Activated CD8-positive, alpha-beta memory T cell treated with anti-CD3 and anti-CD28 coated beads, Interleukin-2, amount 50 U/mL, for 1 hour (primary cell): ENCODE results near the gene TMEM120A.

ENCODE experiments used
- DNase-seq: peaks from one replicate; pipeline ENCODE4 v3.0.0-alpha.2; 2020; ENCODE audit errors: extremely low read depth

TMEM120A gene

GRCh38 chr7:75957021-75957736 lies 37.2 kb downstream of the TMEM120A start:
- DNase-seq = no peak

GRCh38 chr7:75955331-75955955 lies 39.0 kb downstream of the TMEM120A start:
- no peak for DNase-seq

DNA sequence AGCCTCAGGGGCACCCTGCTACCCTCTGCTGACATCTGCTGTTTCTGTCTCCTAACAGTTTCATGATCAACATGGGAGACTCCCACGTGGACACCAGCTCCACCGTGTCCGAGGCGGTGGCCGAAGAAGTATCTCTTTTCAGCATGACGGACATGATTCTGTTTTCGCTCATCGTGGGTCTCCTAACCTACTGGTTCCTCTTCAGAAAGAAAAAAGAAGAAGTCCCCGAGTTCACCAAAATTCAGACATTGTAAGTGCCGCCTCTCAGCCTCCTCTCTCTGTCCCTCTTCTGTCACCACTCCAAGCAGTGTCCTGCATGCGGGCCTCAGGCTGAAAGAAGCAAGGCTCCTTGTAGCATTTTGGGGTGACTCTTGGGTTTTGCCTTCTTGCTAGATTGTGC lies 40.5 kb downstream of the TMEM120A start:
- no peak for DNase-seq

GRCh38 chr7:75953431-75953830 lies 41.0 kb downstream of the TMEM120A start:
- DNase-seq = no peak

GRCh38 chr7:75951506-75951905 lies 42.9 kb downstream of the TMEM120A start:
- DNase-seq = no peak

GRCh38 chr7:75950111-75950681 lies 44.2 kb downstream of the TMEM120A start:
- no peak for DNase-seq

DNA sequence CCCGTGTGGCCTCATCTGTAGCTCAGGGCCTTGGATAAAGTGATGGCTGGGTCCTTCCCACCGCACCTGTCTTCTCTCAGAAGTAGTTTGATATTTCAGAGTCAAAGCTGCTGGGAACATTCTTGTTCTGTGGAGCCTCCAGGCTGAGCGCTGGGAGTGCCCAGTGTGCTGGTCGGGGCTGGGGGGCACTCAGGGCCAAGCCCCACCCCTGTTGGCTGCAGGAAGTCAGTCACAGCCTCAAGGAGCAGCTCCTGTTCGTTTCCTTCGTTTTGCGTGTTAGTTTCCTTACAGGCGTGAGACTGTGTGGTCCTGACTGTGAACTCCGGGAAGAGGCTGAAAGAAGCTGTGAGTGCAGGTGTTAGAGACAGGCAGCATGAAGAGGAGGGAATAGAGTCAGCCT lies 46.2 kb downstream of the TMEM120A start:
- DNase-seq = no peak

DNA sequence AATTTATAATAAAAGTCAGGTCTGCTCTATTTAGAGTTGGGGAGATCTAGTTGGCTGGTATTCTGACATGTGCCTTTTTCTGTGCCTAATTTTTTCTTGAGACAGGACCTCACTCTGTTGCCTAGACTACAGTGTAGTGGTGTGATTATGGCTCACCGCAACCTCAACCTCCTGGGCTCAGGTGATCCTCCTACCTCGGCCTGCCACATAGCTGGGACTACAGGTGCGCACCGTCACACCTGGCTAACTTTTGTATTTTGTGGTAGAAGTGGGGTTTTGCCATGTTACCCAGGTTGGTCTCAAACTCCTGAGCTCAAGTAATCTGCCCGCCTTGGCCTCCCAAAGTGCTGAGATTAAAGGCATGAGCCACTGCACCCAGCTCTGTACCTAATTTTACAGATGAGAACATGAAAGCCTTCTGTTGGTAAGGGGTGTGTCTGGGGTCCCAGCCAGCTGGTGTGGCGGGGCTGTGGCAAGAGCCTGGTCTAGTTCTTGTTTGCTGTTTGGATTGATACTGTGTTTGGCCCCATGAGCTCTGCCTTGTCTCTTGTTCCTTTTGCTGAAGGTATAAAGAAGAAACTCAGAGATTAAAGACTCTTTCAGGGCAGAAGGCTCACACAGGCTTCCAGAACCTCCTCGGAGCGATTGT lies 48.1 kb downstream of the TMEM120A start:
- DNase-seq = no peak

- no peak for DNase-seq
Measured at GRCh38 chr7:75945297-75946168, 48.9 kb downstream of the TMEM120A start.

- no peak for DNase-seq
Measured at GRCh38 chr7:75944507-75944906, 49.9 kb downstream of the TMEM120A start.

DNA sequence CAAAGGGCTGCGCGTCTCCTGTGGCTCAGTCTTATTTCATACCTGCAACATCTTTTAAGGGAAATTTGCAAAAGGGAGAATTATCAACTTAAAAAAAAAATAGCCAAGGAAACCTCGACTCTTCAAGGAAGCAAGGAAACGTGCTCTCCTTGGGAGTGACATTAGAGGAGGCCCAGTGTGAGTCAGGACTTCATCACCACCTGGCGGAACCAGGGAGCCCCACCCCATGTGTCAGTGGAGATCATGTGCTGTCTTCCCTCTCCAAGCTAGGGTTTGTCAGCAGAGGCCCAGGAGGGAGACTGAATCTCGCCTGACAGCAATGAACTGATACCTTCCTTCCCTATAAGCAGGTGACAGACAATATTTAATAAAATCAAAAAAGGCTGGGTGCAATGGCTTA lies 50.5 kb downstream of the TMEM120A start:
- no peak for DNase-seq

DNA sequence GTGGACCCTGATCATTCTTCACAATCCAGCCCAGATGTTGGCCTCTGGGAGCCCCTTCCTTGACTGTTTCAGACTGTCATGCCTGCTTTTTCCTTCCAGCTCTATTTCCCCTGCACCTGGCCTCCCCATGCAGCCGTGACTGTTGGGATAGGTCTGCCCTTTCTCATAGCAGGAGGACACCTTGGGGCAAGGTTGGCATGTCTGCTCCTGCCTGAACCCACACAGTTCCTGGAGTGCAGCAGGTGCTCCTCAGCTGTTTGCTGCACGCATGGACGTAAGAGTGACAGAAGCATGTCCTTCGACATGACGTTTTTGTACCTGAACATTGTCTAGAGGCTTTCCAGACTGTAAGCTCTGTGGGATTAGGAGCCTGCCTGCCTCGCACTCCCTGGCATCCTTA lies 55.5 kb downstream of the TMEM120A start:
- no peak for DNase-seq

GRCh38 chr7:75937958-75938786 lies 56.2 kb downstream of the TMEM120A start:
- DNase-seq = no peak
